ENCODE measurements around the gene PHAF1. TPM values are rescaled to one million over a fixed set of nuclear protein-coding genes. Genes with fewer than 3 reads are reported as not detected.
A peak's percentile ranks its signal among the peaks of the same experiment; 100 is the strongest.

The PHAF1 gene
- total RNA-seq, 4 donors from 2014 or later = 23.3 to 63.4 (median 48.9) TPM

DNA sequence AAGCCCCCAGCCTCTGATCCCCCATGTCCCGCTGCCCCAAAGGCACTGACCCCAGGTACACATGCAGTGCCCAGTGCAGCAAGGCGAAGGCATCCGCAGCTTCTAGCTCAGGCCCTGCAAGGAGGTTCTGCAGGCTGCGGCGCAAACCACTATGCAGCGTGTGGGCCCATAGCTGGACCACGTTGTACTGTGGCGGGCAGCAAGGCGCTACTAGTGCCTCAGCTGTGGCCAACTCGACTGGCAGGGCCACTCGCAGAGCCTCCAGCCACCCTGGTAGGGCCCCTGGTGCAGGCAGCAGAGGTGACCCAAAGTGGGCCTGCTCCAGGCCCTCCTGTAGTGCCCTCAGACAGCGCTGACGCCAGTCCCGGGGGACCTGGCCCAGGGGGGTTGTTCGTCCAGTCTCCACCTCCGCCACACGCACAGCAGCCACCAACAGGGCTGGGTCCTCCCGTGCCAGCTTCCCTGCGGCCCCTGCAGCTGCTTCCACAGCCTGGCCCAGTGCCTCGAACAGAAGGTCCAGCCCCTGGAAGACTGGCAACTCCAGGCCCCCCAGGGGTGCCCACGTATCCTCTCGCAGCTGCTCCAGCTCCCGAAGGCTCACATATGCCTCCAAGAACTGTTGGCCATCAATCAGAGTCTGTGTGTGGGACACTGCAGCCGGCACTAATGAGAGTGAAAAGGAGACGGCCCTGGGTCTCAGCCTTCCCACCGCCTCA lies 77.6 kb downstream of the PHAF1 start:
- in situ Hi-C loops (cut with MboI; ENCODE audit: low sequenced_read_pairs in 4 of 4) (no loop called here), intact Hi-C loops (cut with DNase I; ENCODE audit: low total_unique reads) (no loop called here)
- H3K27ac ChIP-seq = no peak overlapping the region

DNA sequence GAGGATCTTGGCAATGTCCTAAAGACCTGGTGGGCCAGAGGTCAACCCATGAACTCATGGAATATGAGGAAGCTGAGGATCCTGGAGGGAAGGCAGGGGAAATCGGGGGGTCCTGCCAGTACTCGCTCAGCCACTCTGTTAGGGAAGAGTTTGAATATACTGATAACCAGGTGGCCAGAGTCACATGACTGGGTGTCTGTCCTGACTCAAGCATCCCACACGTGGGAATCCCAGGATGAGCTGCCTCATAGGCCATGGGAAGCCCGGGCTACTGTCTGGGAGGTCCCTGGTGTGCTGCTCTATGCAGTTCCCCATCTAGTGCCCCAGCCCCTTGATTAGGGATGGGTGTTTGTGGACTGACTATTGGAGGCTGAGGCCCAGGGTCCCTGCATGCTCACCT lies 78.6 kb downstream of the PHAF1 start:
- H3K27ac ChIP-seq = no peak overlapping the region
- DNase-seq (no peak), ATAC-seq (no peak)
- H3K9me3 ChIP-seq = no peaks in the 10 kb centered on the region
- TF ChIP-seq POLR2A (IDR thresholded peaks at IDR 0.05) = no peak
- TF ChIP-seq, protein P1, sequence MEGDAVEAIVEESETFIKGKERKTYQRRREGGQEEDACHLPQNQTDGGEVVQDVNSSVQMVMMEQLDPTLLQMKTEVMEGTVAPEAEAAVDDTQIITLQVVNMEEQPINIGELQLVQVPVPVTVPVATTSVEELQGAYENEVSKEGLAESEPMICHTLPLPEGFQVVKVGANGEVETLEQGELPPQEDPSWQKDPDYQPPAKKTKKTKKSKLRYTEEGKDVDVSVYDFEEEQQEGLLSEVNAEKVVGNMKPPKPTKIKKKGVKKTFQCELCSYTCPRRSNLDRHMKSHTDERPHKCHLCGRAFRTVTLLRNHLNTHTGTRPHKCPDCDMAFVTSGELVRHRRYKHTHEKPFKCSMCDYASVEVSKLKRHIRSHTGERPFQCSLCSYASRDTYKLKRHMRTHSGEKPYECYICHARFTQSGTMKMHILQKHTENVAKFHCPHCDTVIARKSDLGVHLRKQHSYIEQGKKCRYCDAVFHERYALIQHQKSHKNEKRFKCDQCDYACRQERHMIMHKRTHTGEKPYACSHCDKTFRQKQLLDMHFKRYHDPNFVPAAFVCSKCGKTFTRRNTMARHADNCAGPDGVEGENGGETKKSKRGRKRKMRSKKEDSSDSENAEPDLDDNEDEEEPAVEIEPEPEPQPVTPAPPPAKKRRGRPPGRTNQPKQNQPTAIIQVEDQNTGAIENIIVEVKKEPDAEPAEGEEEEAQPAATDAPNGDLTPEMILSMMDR (IDR thresholded peaks at IDR 0.05 in 4 of 5, conservative IDR thresholded peaks at IDR 0.05 in 1 of 5) = no peak
- H3K4me1 ChIP-seq = peaks cover 31 to 40% of the 10 kb centered on the region in 2 donors
- in situ Hi-C loops (cut with MboI; ENCODE audit: low sequenced_read_pairs in 4 of 4) = no loop called here
- no peak overlapping the region for H3K4me3 ChIP-seq
- no peaks in the 10 kb centered on the region for H3K27me3 ChIP-seq
- intact Hi-C loops (cut with DNase I; ENCODE audit: low total_unique reads) = no loop called here
- H3K36me3 ChIP-seq = no peaks in the 10 kb centered on the region

More for the DNA sequence above, 77.6 kb downstream of the PHAF1 start:
- Histone ChIP-seq H3K4me3 (no peak overlapping the region), H3K4me1 (peaks cover 22 to 41% of the 10 kb centered on the region in 2 donors), H3K36me3 (no peaks in the 10 kb centered on the region), H3K9me3 (no peaks in the 10 kb centered on the region), H3K27me3 (no peaks in the 10 kb centered on the region)
- no peak for TF ChIP-seq POLR2A (IDR thresholded peaks at IDR 0.05)
- TF ChIP-seq, protein P1 (IDR thresholded peaks at IDR 0.05 in 4 of 5, conservative IDR thresholded peaks at IDR 0.05 in 1 of 5) = no peak
- no peak for ATAC-seq
- DNase-seq = no peak

DNA sequence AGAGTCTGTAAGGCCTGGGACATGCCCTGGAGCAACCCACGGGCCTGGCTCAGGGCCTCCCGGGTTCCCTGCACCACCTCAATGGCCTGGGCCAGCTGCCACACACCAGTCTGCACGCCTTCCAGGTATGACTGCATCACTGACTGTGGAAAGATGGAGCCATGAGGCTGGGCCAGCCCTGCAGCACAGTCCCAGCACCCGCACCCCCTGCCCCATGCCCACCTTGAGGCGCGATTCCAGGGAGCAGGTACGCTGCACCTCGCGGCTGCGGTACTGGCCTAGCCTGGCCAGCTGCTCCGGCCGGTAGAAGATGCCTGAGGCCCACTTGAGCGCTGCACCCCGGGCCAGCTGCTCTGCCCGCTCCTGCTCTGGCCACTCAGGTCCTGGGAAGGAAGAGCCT lies 79.1 kb downstream of the PHAF1 start:
- Histone ChIP-seq H3K4me3 (no peak overlapping the region), H3K36me3 (peaks cover 0 to 3% of the 10 kb centered on the region in 2 donors), H3K27me3 (no peaks in the 10 kb centered on the region), H3K9me3 (no peaks in the 10 kb centered on the region), H3K4me1 (peaks cover 36 to 43% of the 10 kb centered on the region in 2 donors), H3K27ac (no peak overlapping the region)
- no peak for DNase-seq
- no peak for ATAC-seq
- intact Hi-C loops (cut with DNase I; ENCODE audit: low total_unique reads) = no loop called here
- in situ Hi-C loops (cut with MboI; ENCODE audit: low sequenced_read_pairs in 4 of 4) = no loop called here
- no peak for TF ChIP-seq POLR2A (IDR thresholded peaks at IDR 0.05)

DNA sequence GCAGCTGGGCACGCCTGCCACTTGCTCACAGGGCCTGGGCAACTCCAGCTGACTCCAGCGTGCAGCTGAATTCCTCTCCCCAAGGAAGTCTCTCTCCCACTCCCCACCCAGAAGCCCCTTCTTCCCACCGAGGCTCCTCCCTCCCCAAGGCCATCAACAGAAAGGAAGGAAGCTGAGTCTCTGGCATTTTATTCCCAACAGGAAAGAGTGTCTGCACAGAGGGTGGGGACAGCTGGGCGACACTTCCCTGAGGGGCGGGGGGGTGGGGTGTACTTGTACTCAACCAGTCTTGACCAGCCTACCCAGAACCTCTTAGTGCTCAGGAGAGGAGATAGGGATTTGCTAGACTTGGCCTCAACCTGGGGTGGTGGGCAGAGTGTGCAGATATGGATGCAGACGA lies 80.3 kb downstream of the PHAF1 start, which contains the start of gene EXOC3L1:
EXOC3L1 (minus strand) TSS at position 96 of the 400 bp plus-strand sequence. CDS start 460 bp downstream, outside the sequence.
- peaks cover 31 to 40% of the 10 kb centered on the region in 2 donors for H3K4me1 ChIP-seq

More for the DNA sequence above, 80.3 kb downstream of the PHAF1 start, which contains the start of gene EXOC3L1:
- TF ChIP-seq POLR2A (IDR thresholded peaks at IDR 0.05) = no peak
- TF ChIP-seq, protein P1 (IDR thresholded peaks at IDR 0.05 in 4 of 5, conservative IDR thresholded peaks at IDR 0.05 in 1 of 5) = no peak
- no peaks in the 10 kb centered on the region for H3K27me3 ChIP-seq
- intact Hi-C loops (cut with DNase I; ENCODE audit: low total_unique reads) (no loop called here), in situ Hi-C loops (cut with MboI; ENCODE audit: low sequenced_read_pairs in 4 of 4) (no loop called here)
- H3K9me3 ChIP-seq = no peaks in the 10 kb centered on the region
- H3K36me3 ChIP-seq = peaks cover 0 to 15% of the 10 kb centered on the region in 2 donors
- H3K4me3 ChIP-seq = peak within 1 kb of the TSS in 1 of 4 donors; percentile 8
- no peak for DNase-seq
- no peak for ATAC-seq
- H3K27ac ChIP-seq = no peak within 1 kb of the TSS

Data from gastrocnemius medialis (tissue), 4 donors.